WTC11 (cell line): Measurements from ENCODE around the gene EYA2. TPM values are rescaled to one million over a fixed set of nuclear protein-coding genes. Genes with fewer than 3 reads are reported as not detected.

Experiments used
- ATAC-seq: fragments of 200-7000 bp; cut with Tn5 transposase; 2 replicates; pipeline ENCODE4 v1.10.0; 2021; ENCODE audit warnings: mild to moderate bottlenecking, moderate library complexity
- CTCF ChIA-PET: fragments of 300-600 bp; sonication (Branson Sonifier 250); formaldehyde crosslinking; loops from one replicate; lab custom pipeline; 2021; ENCODE audit warnings: antibody characterized with exemption; lab: Charles Lee
- POLR2A ChIA-PET: fragments of 350-600 bp; sonication (Branson Sonifier 250); formaldehyde crosslinking; loops from one replicate; lab custom pipeline; 2021; ENCODE audit warnings: antibody characterized with exemption; lab: Charles Lee
- DNase-seq: peaks from one replicate; pipeline ENCODE4 v3.0.0; 2021; ENCODE audit warnings: low spot score
- H3K27ac Mint-ChIP-seq: 2 replicates; pipeline ENCODE4 v1.8.0; 2021; ENCODE audit warnings: mixed read lengths
- H3K27me3 Mint-ChIP-seq: 2 replicates; pipeline ENCODE4 v1.8.0; 2021; ENCODE audit warnings: low read depth, mild to moderate bottlenecking, moderate library complexity, mixed read lengths
- H3K36me3 Mint-ChIP-seq: 2 replicates; pipeline ENCODE4 v1.8.0; 2021; ENCODE audit warnings: mixed read lengths
- H3K4me1 Mint-ChIP-seq: 2 replicates; pipeline ENCODE4 v1.8.0; 2022; ENCODE audit warnings: mixed read lengths
- H3K4me3 Mint-ChIP-seq: 2 replicates; pipeline ENCODE4 v1.8.0; 2021; ENCODE audit warnings: mild to moderate bottlenecking, moderate library complexity, mixed read lengths
- H3K9me3 Mint-ChIP-seq: 2 replicates; pipeline ENCODE4 v1.8.0; 2021; ENCODE audit warnings: mixed read lengths
- ATF3 ChIP-seq: sonication (generic); formaldehyde crosslinking; conservative IDR thresholded peaks from 2 replicates; pipeline ENCODE4 v1.8.1; 2022; ENCODE audit warnings: mild to moderate bottlenecking, missing genetic modification reagents
- CDX4 ChIP-seq: fragments of 250-450 bp; sonication (Bioruptor Pico); IDR thresholded peaks from 2 replicates; pipeline ENCODE4 v1.9.0; 2021; ENCODE audit warnings: moderate library complexity, mild to moderate bottlenecking, inconsistent platforms, borderline replicate concordance
- ERG ChIP-seq: fragments of 250-450 bp; sonication (Bioruptor Pico); IDR thresholded peaks from 2 replicates; pipeline ENCODE4 v1.8.0; 2021; ENCODE audit warnings: mild to moderate bottlenecking
- ETV6 ChIP-seq: sonication (generic); formaldehyde crosslinking; IDR thresholded peaks from 2 replicates; pipeline ENCODE4 v1.8.1; 2022; ENCODE audit warnings: mild to moderate bottlenecking, missing genetic modification reagents
- GRHL2 ChIP-seq: fragments of 250-450 bp; sonication (Bioruptor Pico); IDR thresholded peaks from 2 replicates; pipeline ENCODE4 v1.8.0; 2022; ENCODE audit warnings: mild to moderate bottlenecking, moderate library complexity; ENCODE audit not compliant: insufficient replicate concordance, severe bottlenecking
- HMGXB4 ChIP-seq: sonication (generic); formaldehyde crosslinking; IDR thresholded peaks from 2 replicates; pipeline ENCODE4 v1.8.1; 2023; ENCODE audit warnings: mild to moderate bottlenecking, moderate library complexity, missing genetic modification reagents
- JUN ChIP-seq: sonication (generic); formaldehyde crosslinking; IDR thresholded peaks from 2 replicates; pipeline ENCODE4 v1.8.0; 2023; ENCODE audit warnings: mild to moderate bottlenecking, missing genetic modification reagents
- MYBL2 ChIP-seq: sonication (generic); formaldehyde crosslinking; IDR thresholded peaks from 2 replicates; pipeline ENCODE4 v1.8.1; 2023; ENCODE audit warnings: mild to moderate bottlenecking, moderate library complexity, missing genetic modification reagents
- NFATC4 ChIP-seq: fragments of 250-450 bp; sonication (Bioruptor Pico); IDR thresholded peaks from 2 replicates; pipeline ENCODE4 v1.9.0; 2021; ENCODE audit warnings: mild to moderate bottlenecking
- NFYB ChIP-seq: sonication (generic); formaldehyde crosslinking; conservative IDR thresholded peaks from 2 replicates; pipeline ENCODE4 v1.8.0; 2022; ENCODE audit warnings: low read depth, missing genetic modification reagents
- NR3C1 ChIP-seq: sonication (generic); formaldehyde crosslinking; conservative IDR thresholded peaks from 2 replicates; pipeline ENCODE4 v1.8.1; 2023; ENCODE audit warnings: low read depth, mild to moderate bottlenecking, missing genetic modification reagents
- SOX15 ChIP-seq: fragments of 250-450 bp; sonication (Bioruptor Pico); IDR thresholded peaks from 2 replicates; pipeline ENCODE4 v1.9.0; 2021; ENCODE audit warnings: mild to moderate bottlenecking
- TEAD1 ChIP-seq: sonication (generic); formaldehyde crosslinking; IDR thresholded peaks from 2 replicates; pipeline ENCODE4 v1.8.0; 2022; ENCODE audit warnings: mild to moderate bottlenecking, missing genetic modification reagents
- TEAD4 ChIP-seq: sonication (generic); formaldehyde crosslinking; IDR thresholded peaks from 2 replicates; pipeline ENCODE4 v1.8.0; 2022; ENCODE audit warnings: mild to moderate bottlenecking, missing genetic modification reagents
- ZBTB21 ChIP-seq: sonication (generic); formaldehyde crosslinking; IDR thresholded peaks from 2 replicates; pipeline ENCODE4 v1.8.1; 2023; ENCODE audit warnings: mild to moderate bottlenecking, missing genetic modification reagents, borderline replicate concordance
- ZNF219 ChIP-seq: sonication (generic); formaldehyde crosslinking; IDR thresholded peaks from 2 replicates; pipeline ENCODE4 v1.8.0; 2023; ENCODE audit warnings: missing genetic modification reagents, mild to moderate bottlenecking, borderline replicate concordance
- ZNF232 ChIP-seq: sonication (generic); formaldehyde crosslinking; IDR thresholded peaks from 2 replicates; pipeline ENCODE4 v1.8.0; 2022; ENCODE audit warnings: mild to moderate bottlenecking, missing genetic modification reagents
- ZNF317 ChIP-seq: sonication (generic); formaldehyde crosslinking; IDR thresholded peaks from 2 replicates; pipeline ENCODE4 v1.8.1; 2023; ENCODE audit warnings: low read depth, mild to moderate bottlenecking, moderate library complexity, missing genetic modification reagents, borderline replicate concordance
- ZNF512 ChIP-seq: sonication (generic); formaldehyde crosslinking; IDR thresholded peaks from 2 replicates; pipeline ENCODE4 v1.8.1; 2022; ENCODE audit warnings: missing genetic modification reagents, borderline replicate concordance
- ZSCAN18 ChIP-seq: fragments of 250-450 bp; sonication (Bioruptor Pico); IDR thresholded peaks from 2 replicates; pipeline ENCODE4 v2.1.2; 2022; ENCODE audit warnings: mild to moderate bottlenecking, moderate library complexity
- total RNA-seq: library from RNA; stranded (reverse); gene quantifications from 3 replicates; pipeline ENCODE4 v1.2.3, GENCODE V29; 2021

Gene EYA2
- total RNA-seq, 1 experiment from 2014 or later: 1.5 TPM

- Mint-ChIP-seq H3K4me3 (no peak overlapping the region), H3K36me3 (peaks cover 7% of the 10 kb centered on the region), H3K27me3 (no peaks in the 10 kb centered on the region; the same call in 1 of the 2 replicates), H3K27ac (no peak overlapping the region), H3K4me1 (peaks cover 6% of the 10 kb centered on the region; the same call in 1 of the 2 replicates), H3K9me3 (peaks cover 32% of the 10 kb centered on the region)
- CTCF ChIA-PET: no interaction called here
- DNase-seq: no peak
- ATAC-seq: no peak
- POLR2A ChIA-PET: no interaction called here
- TF ChIP-seq ZNF219 (CRISPR knock-in tag) (no peak), SOX15 (CRISPR knock-in tag) (no peak), JUN (no peak), MYBL2 (no peak), TEAD4 (CRISPR knock-in tag) (no peak), ZBTB21 (CRISPR knock-in tag) (no peak), ERG (no peak), ATF3 (CRISPR knock-in tag) (no peak), HMGXB4 (CRISPR knock-in tag) (no peak), NFYB (CRISPR knock-in tag) (no peak), ZSCAN18 (CRISPR knock-in tag) (no peak), CDX4 (no peak), ZNF317 (CRISPR knock-in tag) (no peak), NR3C1 (no peak), ETV6 (CRISPR knock-in tag) (no peak), NFATC4 (CRISPR knock-in tag) (no peak), ZNF512 (CRISPR knock-in tag) (no peak), ZNF232 (CRISPR knock-in tag) (no peak), GRHL2 (CRISPR knock-in tag) (no peak)
Measured at GRCh38 chr20:47110819-47111218, 216.2 kb downstream of the EYA2 start.

GRCh38 chr20:47111576-47111975 lies 216.9 kb downstream of the EYA2 start:
- Mint-ChIP-seq H3K4me3 (no peak overlapping the region), H3K27me3 (no peaks in the 10 kb centered on the region; the same call in 1 of the 2 replicates), H3K9me3 (peaks cover 34% of the 10 kb centered on the region), H3K27ac (no peak overlapping the region), H3K4me1 (peaks cover 6% of the 10 kb centered on the region; the same call in 1 of the 2 replicates), H3K36me3 (peaks cover 9% of the 10 kb centered on the region)
- TF ChIP-seq TEAD1 (CRISPR knock-in tag): no peak
- no peak for DNase-seq
- ATAC-seq: no peak
- CTCF ChIA-PET: no interaction called here
- POLR2A ChIA-PET: no interaction called here
